Keratinocyte (primary cell): ENCODE data around the gene CROT. TPM values are rescaled to one million over a fixed set of nuclear protein-coding genes. Genes with fewer than 3 reads are reported as not detected.

Experiments used
- DNase-seq: peaks from one replicate; pipeline ENCODE4 v3.0.0-alpha.2; 2011; ENCODE audit warnings: low read depth, missing footprints, low spot score
- FAIRE-seq: peaks from 2 replicates; lab custom pipeline; 2011; peaks lifted over from hg19 to GRCh38; lab: Jason Lieb, UNC
- H2AFZ ChIP-seq: 2 replicates; pipeline ENCODE4 v1.6.0; 2012; ENCODE audit warnings: low read length, control low read depth, inconsistent platforms; ENCODE audit not compliant: control insufficient read depth
- H3K27ac ChIP-seq: 2 replicates; pipeline ENCODE4 v1.5.1; 2011; ENCODE audit warnings: low read length; ENCODE audit not compliant: control insufficient read depth, insufficient read depth
- H3K27me3 ChIP-seq: 3 replicates; pipeline ENCODE4 v1.6.0; 2011; ENCODE audit warnings: low read length; ENCODE audit not compliant: control insufficient read depth, insufficient read depth; ENCODE audit errors: extremely low read depth
- H3K36me3 ChIP-seq, 2 experiments: 2 replicates in 1 of 2; 3 replicates in 1 of 2; pipeline ENCODE4 v1.5.1; 2011; ENCODE audit warnings: low read length in 2 of 2, mild to moderate bottlenecking in 1 of 2; ENCODE audit not compliant: control insufficient read depth in 2 of 2, insufficient read depth in 2 of 2; ENCODE audit errors: extremely low read depth in 1 of 2
- H3K4me1 ChIP-seq: 3 replicates; pipeline ENCODE4 v1.5.1; 2011; ENCODE audit warnings: low read length; ENCODE audit not compliant: control insufficient read depth, insufficient read depth; ENCODE audit errors: extremely low read depth
- H3K4me2 ChIP-seq: 3 replicates; pipeline ENCODE4 v1.6.0; 2011; ENCODE audit warnings: low read depth, low read length; ENCODE audit not compliant: control insufficient read depth, insufficient read depth; ENCODE audit errors: extremely low read depth
- H3K4me3 ChIP-seq, 3 experiments: fragments of 200-600 bp in 1 of 3; sonication (generic) in 1 of 3; 2 replicates in 2 of 3; 3 replicates in 1 of 3; pipeline ENCODE4 v1.5.1; 2011 to 2016; ENCODE audit warnings: low read length in 3 of 3, mild to moderate bottlenecking in 3 of 3, control low read depth in 2 of 3, inconsistent platforms in 1 of 3, low read depth in 1 of 3, mixed read lengths in 1 of 3, mixed run types in 1 of 3, moderate library complexity in 1 of 3; ENCODE audit not compliant: control insufficient read depth in 2 of 3, insufficient read depth in 2 of 3; ENCODE audit errors: extremely low read depth in 1 of 3
- H3K79me2 ChIP-seq: 2 replicates; pipeline ENCODE4 v1.6.0; 2012; ENCODE audit warnings: low read length; ENCODE audit not compliant: control insufficient read depth, insufficient read depth
- H3K9ac ChIP-seq: 3 replicates; pipeline ENCODE4 v1.6.0; 2011; ENCODE audit warnings: low read length; ENCODE audit not compliant: control insufficient read depth, insufficient read depth; ENCODE audit errors: extremely low read depth
- H3K9me1 ChIP-seq: 3 replicates; pipeline ENCODE4 v1.6.0; 2011; ENCODE audit warnings: low read length; ENCODE audit not compliant: control insufficient read depth, insufficient read depth; ENCODE audit errors: extremely low read depth
- H3K9me3 ChIP-seq: 2 replicates; pipeline ENCODE4 v1.5.1; 2012; ENCODE audit warnings: low read depth, low read length; ENCODE audit not compliant: control insufficient read depth
- H4K20me1 ChIP-seq: 3 replicates; pipeline ENCODE4 v1.6.0; 2011; ENCODE audit warnings: low read length; ENCODE audit not compliant: control insufficient read depth, insufficient read depth; ENCODE audit errors: extremely low read depth
- CTCF ChIP-seq, 3 experiments: IDR thresholded peaks in 1 of 3; conservative IDR thresholded peaks in 1 of 3; optimal IDR thresholded peaks in 1 of 3; 2 replicates in 2 of 3; 3 replicates in 1 of 3; pipeline versions ENCODE3 to v1.5.1; 2011; ENCODE audit warnings: low read length in 3 of 3, mild to moderate bottlenecking in 3 of 3, moderate library complexity in 2 of 3, control low read depth in 1 of 3, inconsistent platforms in 1 of 3; ENCODE audit not compliant: insufficient read depth in 2 of 3; ENCODE audit errors: extremely low read depth in 1 of 3
- EZH2 ChIP-seq: IDR thresholded peaks from one replicate; pipeline ENCODE4 v1.6.1; 2012; ENCODE audit warnings: inconsistent platforms, mild to moderate bottlenecking, low read length, moderate library complexity
- dilution Hi-C: fragments of 300-500 bp; cut with MboI; formaldehyde crosslinking; loops from one replicate; pipeline ENCODE4 v1.7.0; 2020; ENCODE audit warnings: low sequenced_read_pairs; ENCODE audit not compliant: extremely low pct_ligation_motif_present
- polyA plus RNA-seq, 5 experiments: library from polyadenylated mRNA; depleted of rRNA in 3 of 5; stranded (reverse) in 3 of 5; stranded (forward) in 1 of 5; unstranded in 1 of 5; fragments of >200 nt; gene quantifications; 1 replicate in 1 of 5; 2 replicates in 3 of 5; 3 replicates in 1 of 5; pipeline versions ENCODE4 v1.2.1 to v1.2.3, GENCODE V29; 2011 to 2012; ENCODE audit warnings: missing spikeins in 2 of 5, low read depth in 1 of 5, low replicate concordance in 1 of 5

Gene CROT
- polyA plus RNA-seq, 1 donor (not counting 4 experiments of a cell fraction or from before 2014, with no cell fraction given), result 22.3 TPM

DNA sequence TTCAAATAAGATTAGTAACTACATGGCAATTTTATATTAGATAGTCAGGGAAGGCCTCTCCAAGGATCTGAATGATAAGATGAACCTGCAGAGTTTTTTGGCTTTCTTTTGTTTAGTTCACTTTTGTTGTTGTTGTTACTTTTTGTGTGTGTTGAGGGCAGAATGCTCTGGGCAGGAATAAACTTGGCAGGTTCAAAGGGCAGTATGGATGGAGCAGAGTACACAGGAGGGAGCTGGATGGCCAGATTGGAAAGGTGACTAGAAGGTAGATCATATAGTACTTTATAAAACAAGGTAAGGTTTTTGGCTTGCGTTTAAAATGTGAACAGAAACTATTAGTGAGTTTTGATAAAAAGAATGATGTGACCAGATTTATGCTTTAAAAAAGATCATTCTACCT lies 17.9 kb downstream of the CROT start:
- DNase-seq (no peak), FAIRE-seq (no peak)
- H3K4me1 ChIP-seq, result peaks cover 17% of the 10 kb centered on the region
- TF ChIP-seq CTCF (optimal IDR thresholded peaks at IDR 0.05 in 1 of 3, IDR thresholded peaks at IDR 0.05 in 1 of 3, conservative IDR thresholded peaks at IDR 0.05 in 1 of 3; ENCODE audit: extremely low read depth in 1 of 3, insufficient read depth in 2 of 3, low read length in 3 of 3) (no peak), EZH2 (no peak)
- no peak overlapping the region for H3K4me2 ChIP-seq
- no peak overlapping the region for H3K27ac ChIP-seq
- H3K36me3 ChIP-seq, result no peaks in the 10 kb centered on the region
- dilution Hi-C loops, result no loop called here
- H3K9ac ChIP-seq, result no peak overlapping the region
- no peaks in the 10 kb centered on the region for H3K9me1 ChIP-seq
- no peak overlapping the region for H3K4me3 ChIP-seq
- no peaks in the 10 kb centered on the region for H3K79me2 ChIP-seq
- no peaks in the 10 kb centered on the region for H4K20me1 ChIP-seq
- H3K9me3 ChIP-seq, result no peaks in the 10 kb centered on the region
- no peak overlapping the region for H2AFZ ChIP-seq
- H3K27me3 ChIP-seq, result no peaks in the 10 kb centered on the region

GRCh38 chr7:87364246-87364645 lies 18.8 kb downstream of the CROT start:
- DNase-seq, result no peak
- Histone ChIP-seq H3K9ac (no peak overlapping the region), H3K27me3 (no peaks in the 10 kb centered on the region), H3K4me1 (peaks cover 10% of the 10 kb centered on the region), H3K4me3 (no peak overlapping the region), H3K9me1 (no peaks in the 10 kb centered on the region), H3K9me3 (no peaks in the 10 kb centered on the region), H3K4me2 (no peak overlapping the region), H3K79me2 (no peaks in the 10 kb centered on the region), H2AFZ (no peak overlapping the region), H3K27ac (no peak overlapping the region), H4K20me1 (no peaks in the 10 kb centered on the region), H3K36me3 (no peaks in the 10 kb centered on the region)
- dilution Hi-C loops, result no loop called here
- TF ChIP-seq CTCF (optimal IDR thresholded peaks at IDR 0.05 in 1 of 3, IDR thresholded peaks at IDR 0.05 in 1 of 3, conservative IDR thresholded peaks at IDR 0.05 in 1 of 3; ENCODE audit: extremely low read depth in 1 of 3, insufficient read depth in 2 of 3, low read length in 3 of 3) (no peak), EZH2 (no peak)
- no peak for FAIRE-seq
